ENCODE results near the gene ABCC3. TPM values are rescaled to one million over a fixed set of nuclear protein-coding genes. Genes with fewer than 3 reads are reported as not detected.
A peak's percentile ranks its signal among the peaks of the same experiment; 100 is the strongest.
"Not testable (repeated sequence)": the region's sequence is repeated elsewhere in the genome, so short reads cannot be mapped to it uniquely, and the experiment has no call there.

ABCC3 gene
- total RNA-seq, 1 donor from 2014 or later: 1.6 TPM

DNA sequence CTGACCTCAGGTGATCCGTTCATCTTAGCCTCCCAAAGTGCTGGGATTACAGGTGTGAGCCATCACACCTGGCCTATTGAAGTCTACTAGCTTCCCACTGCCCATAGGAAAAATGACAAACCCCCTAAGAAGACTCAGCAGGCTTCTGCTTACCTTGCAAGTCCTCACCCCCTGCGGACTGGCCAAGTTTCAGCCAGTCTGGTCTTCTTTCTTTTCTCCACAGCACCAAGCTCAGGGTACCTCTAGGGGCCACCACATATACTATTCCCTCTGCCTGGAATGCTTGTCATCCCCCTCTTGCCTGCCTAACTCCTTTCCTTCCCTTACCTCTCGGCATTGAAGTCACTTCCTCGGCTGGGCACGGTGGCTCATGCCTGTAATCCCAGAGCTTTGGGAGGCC lies 31.2 kb downstream of the ABCC3 start:
- no peak for DNase-seq (ENCODE audit: low read depth)

DNA sequence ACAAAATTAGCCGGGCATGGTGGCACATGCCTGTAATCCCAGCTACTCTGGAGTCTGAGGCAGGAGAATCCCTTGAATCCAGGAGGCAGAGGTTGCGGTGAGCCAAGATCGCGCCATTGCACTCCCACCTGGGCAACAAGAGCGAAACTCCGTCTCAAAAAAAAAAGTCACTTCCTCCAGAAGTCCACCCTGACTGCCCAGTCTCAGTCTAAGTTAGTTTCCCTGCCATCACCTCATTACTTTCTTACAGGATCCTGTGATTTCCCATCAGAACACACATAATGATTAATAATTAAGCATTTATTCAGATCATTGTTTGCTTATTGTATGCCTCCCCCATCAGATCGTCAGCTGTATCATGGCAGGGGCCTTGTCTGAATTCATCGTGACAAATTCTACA lies 31.6 kb downstream of the ABCC3 start:
- DNase-seq (ENCODE audit: low read depth): no peak

DNA sequence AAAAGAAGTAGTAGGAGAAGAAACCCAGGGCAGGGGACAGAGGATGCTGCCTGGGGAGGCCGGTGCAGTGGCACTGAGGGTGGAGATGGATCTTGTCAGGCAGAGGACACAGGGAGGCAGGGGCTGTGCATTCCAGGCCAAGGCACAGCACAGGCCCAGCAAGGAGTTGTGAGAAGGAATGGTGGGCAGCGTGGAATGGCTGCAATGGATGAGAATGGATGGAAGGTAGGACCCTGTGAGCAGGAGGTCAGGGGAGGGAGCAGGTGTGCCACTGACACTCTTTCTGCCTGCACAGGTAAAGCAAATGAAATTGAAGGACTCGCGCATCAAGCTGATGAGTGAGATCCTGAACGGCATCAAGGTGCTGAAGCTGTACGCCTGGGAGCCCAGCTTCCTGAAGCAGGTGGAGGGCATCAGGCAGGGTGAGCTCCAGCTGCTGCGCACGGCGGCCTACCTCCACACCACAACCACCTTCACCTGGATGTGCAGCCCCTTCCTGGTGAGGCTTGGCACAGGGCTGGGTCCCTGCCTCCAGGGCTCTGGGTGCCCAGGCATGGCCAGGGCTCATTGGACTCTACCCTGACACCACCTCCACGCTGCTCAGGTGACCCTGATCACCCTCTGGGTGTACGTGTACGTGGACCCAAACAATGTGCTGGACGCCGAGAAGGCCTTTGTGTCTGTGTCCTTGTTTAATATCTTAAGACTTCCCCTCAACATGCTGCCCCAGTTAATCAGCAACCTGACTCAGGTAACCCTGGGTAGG lies 32.8 kb downstream of the ABCC3 start:
- no peak for DNase-seq (ENCODE audit: low read depth)

DNA sequence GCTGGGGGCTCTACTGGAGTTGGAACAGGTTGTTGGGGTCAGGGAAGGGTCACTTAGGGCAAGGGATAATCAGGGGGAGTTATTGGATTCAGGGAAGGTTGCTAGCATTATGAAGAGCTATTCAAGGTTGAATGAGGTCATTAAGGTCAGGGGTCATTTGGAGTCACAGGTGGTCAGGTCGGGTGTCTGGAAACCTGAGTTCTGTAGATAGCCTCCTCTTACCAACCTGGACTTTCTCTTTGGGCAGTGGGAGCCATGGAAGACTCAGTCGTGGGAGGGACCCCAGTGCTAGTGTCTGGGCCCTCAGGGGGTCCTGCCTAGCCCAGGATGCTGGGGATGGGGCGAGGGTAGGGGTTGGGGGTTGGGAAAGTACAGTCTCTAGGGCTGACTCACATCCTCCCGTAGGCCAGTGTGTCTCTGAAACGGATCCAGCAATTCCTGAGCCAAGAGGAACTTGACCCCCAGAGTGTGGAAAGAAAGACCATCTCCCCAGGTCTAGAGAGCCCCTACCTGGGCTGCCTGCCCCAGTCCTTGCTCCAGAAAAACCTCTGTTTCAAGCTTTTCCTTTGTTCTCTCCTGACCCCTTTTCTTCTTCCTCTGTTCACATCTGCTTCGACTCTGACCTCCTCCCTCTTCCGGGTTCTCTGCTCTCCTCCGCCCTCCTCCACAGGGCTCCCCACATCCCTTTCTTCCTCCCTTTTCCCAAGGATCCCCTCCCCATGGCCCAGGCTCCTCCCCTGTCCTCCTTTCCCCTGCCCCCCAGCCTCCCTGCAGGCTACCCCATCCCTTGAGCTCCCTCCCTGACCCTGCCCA lies 33.5 kb downstream of the ABCC3 start:
- no peak for DNase-seq (ENCODE audit: low read depth)

DNA sequence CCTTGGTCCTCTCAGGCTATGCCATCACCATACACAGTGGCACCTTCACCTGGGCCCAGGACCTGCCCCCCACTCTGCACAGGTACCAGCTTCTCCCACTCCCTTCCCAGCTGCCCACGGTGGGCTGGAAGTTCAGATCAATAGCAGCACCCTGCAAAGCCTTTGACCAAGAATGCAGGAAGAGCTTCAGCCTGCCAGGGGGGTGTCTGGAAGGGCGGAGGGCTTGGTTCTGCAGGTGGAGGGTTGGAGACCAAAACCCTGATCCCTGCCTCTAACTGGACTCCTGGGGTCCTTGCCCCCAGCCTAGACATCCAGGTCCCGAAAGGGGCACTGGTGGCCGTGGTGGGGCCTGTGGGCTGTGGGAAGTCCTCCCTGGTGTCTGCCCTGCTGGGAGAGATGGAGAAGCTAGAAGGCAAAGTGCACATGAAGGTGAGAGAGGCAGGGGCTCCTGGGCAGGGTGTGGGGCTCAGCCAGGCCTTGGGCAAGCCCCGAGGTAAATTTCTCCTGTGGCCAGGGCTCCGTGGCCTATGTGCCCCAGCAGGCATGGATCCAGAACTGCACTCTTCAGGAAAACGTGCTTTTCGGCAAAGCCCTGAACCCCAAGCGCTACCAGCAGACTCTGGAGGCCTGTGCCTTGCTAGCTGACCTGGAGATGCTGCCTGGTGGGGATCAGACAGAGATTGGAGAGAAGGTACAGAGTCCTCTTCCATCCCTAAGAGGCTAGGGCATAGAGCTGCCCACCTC lies 34.3 kb downstream of the ABCC3 start:
- no peak for DNase-seq (ENCODE audit: low read depth)

DNA sequence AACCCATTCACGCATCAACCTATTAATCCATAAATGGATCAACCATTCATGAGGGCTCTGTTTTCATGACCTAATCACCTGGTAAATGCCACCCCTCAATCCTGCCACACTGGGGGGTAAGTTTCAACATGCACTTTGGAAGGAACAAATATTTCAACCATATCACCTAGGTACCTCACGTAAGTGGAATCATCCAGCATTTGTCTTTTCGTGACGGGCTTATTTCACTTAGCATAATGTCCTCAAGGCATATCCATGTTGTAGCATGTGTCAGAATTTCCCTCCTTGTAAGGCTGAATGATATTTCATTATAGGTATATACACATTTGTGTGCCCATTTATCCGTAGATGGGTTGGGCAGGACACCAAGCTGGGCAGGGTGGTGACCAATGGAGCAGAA lies 37.4 kb downstream of the ABCC3 start:
- DNase-seq (ENCODE audit: low read depth): no peak

DNA sequence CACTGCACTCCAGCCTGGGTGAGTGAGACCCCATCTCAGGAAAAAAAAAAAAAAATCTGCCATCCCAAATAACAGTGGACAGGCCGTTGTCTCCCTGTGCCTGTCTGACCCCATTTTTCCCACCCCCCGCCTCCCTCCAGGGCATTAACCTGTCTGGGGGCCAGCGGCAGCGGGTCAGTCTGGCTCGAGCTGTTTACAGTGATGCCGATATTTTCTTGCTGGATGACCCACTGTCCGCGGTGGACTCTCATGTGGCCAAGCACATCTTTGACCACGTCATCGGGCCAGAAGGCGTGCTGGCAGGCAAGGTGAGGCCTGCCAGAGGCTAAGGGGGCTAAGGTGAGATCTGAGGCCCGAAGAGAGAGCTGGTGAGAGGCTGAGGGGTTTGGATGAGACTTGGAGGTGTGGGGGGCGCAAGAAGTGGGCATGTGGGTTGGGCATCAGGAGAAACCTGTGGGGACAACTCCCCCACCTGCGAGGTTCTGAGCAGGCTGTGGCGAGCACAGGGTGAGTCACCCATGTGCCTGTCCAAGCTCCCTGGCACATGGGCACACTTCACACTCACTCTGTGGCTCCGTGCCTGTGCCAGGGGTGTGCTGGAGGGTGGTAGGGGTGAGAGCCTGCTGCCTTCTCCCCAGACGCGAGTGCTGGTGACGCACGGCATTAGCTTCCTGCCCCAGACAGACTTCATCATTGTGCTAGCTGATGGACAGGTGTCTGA lies 38.3 kb downstream of the ABCC3 start:
- no peak for DNase-seq (ENCODE audit: low read depth)

DNA sequence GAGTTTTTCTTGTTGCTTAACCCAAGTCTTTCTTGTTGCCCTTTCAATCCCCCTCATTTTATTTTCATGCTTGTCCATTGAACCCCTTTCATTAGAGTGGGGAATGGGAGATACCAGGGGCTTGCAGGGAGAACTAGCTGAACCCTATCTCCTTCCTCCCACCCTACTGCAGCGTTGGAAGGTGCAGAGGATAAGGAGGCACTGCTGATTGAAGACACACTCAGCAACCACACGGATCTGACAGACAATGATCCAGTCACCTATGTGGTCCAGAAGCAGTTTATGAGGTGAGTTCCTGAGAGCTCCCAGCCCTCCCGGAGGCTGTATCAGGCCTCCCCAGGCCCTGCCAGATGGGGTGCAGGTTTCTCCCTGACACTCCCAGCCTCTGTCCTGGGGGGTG lies 40.5 kb downstream of the ABCC3 start:
- DNase-seq (ENCODE audit: low read depth): no peak

DNA sequence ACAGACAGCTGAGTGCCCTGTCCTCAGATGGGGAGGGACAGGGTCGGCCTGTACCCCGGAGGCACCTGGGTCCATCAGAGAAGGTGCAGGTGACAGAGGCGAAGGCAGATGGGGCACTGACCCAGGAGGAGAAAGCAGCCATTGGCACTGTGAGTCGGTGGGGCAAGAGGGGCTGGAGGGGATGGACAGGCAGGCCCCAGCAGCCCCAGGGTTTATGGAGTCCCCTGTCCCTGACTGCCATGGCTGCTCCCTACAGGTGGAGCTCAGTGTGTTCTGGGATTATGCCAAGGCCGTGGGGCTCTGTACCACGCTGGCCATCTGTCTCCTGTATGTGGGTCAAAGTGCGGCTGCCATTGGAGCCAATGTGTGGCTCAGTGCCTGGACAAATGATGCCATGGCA lies 40.9 kb downstream of the ABCC3 start:
- DNase-seq (ENCODE audit: low read depth): peak; percentile 24

DNA sequence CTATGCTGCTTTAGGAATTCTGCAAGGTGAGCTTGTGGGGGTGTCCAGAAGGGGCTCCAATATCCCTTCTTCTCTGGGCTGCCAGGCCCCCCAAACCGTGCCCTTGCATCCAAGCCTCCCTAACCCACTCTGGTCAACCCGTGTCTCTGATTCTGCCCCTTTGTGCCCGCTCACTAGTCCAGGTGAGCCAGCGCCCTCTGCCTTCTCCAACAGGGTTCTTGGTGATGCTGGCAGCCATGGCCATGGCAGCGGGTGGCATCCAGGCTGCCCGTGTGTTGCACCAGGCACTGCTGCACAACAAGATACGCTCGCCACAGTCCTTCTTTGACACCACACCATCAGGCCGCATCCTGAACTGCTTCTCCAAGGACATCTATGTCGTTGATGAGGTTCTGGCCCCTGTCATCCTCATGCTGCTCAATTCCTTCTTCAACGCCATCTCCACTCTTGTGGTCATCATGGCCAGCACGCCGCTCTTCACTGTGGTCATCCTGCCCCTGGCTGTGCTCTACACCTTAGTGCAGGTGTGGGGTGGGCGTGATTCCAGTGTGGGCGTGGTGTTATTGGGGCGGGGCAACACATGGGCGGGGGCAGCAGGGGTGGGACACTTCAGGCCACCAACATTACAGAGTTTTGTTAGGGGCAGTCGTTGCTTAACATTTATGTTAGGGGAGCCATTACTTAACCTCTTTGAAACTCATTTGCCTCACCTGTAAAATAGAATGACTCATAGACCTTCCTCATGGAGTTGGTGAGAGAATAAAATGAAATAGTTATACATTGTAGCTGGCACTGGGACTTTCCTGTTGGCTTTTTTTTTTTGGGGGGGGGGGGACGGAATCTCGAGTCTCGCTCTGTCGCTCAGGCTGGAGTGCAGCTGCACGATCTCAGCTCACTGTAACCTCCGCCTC lies 41.6 kb downstream of the ABCC3 start:
- no peak for DNase-seq (ENCODE audit: low read depth)

DNA sequence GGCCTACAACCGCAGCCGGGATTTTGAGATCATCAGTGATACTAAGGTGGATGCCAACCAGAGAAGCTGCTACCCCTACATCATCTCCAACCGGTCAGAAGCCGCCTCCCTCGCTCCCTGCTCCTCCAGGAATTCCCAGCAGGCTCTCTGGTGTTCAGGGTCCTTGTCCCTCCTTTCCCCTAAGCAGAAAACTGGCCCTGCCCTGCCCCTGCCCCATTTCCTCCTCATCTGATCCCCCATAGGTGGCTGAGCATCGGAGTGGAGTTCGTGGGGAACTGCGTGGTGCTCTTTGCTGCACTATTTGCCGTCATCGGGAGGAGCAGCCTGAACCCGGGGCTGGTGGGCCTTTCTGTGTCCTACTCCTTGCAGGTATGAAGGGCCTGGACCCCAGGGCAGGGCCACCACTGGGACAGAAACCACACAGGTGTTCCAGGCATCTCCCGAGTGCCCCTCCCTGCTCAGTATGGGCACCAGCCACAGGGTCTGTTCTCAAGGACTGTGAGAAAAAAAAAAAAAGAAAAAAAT lies 43.2 kb downstream of the ABCC3 start:
- DNase-seq (ENCODE audit: low read depth): no peak

DNA sequence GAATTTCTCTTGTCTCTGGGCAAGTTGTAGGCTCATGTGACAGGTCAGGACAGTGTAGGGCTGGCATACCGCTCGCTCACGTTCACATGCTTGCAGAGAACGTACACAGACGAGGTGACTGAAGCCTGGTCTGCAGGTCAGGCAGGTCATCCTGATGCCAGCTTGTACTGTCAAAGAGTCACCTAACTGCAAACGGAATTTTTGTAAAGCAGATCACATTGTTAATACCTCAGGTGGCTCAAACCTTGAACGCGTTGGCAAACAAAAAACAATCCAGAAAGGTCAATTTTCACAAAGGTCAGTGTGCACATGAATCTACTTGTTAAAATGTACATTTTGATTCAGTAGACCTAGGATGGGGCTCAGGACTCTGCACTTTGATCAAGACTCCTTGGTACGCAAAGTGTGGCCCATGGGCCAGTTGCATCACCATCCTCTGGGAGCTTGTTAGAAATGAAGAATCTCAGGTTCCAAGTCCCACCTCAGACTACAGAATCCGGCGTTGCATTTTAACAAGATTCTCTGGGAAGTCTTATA lies 44.4 kb downstream of the ABCC3 start:
- no peak for DNase-seq (ENCODE audit: low read depth)

DNA sequence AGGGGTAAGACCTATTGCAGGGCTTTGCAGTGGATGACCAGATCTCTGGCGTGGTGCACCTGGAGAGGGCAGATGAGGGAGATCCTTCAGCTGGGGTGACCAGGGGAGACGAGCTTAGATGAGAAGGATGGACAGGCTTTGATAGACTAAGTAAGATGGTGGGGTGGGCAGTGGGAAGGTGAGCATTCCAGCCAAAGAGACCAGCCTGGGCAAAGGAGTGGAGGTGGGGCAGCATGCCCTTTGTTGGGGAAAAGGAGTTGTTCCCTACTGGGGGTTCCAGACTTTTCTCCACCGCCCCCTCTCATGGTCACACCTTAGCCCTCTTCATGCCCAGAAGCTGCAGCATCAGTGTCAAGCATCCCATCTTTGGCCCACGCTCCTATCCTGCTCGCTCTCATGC lies 45.4 kb downstream of the ABCC3 start:
- DNase-seq (ENCODE audit: low read depth): no peak

DNA sequence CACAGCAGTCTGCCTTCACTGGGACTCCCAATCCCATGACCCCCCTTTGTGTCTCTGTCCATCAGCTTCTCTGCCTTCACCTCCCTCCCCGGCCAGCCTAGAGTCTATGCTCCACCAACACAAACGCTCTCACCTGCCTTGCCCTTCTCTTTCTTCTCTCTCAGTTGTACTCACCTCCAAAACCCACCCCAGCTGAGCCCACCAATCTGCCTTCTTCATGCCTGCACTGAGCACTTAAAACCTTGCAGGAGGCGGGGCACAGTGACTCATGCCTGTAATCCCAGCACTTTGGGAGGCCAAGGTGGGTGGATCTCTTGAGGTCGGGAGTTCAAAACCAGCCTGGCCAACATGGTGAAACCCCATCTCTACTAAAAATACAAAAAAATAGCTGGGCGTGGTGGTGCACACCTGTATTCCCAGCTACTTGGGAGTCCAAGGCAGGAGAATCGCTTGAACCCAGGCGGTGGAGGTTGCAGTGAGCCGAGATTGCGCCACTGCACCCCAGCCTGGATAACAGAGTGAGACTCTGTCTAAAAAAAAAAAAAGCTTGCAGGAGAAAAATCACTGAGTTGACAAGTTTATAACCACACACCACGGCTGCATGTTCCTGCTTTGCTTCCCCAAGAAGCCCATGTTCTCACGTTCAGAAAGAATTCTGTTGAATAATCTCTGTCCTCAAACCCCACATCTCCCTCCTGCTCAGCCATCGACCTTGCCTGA lies 46.0 kb downstream of the ABCC3 start:
- DNase-seq (ENCODE audit: low read depth): not testable (repeated sequence)

DNA sequence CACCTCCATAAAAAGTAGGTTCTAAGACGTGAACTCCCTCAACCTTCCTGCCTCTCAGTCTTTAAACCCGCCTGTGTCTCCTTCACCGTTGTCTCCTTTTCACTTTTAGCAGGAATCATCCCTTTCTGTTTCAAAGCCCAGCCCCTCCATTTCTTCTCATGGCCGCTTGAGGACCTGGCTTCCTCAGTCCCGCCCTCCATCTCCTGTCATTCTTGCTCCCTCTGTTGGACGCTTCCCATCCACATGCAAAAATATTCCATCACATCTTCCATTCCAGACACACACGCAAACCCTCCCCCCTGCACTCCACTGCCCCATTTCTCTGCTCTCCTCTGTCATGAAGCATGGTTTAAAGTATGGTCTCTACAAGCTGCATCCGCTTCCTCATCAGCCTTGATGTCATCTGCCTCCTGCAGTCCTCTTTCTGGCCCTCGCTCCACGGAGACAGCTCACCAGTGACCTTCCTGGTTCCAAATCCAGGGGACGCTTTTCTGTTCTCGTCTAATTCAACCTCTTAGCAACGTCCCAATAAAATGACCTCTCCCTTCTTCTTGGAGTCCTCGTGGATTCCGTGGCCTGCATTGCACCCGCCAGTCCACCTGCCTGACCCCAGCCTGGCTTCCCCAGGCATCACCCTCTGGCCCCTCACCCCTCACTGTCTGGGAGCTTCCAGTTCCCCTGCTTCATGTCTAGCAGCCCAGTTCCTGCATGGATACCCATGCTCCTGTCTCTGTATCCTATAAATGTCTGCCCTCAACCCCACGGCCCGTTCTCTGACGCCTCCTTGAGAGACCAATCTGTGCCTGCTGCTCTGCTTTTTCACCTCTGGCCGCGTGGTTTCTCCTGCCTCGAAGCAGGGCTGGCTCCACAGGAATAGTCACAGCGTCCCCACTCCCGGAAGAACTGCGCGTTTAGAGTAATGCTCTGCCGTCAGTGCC lies 46.9 kb downstream of the ABCC3 start:
- DNase-seq (ENCODE audit: low read depth): peak; percentile 79

DNA sequence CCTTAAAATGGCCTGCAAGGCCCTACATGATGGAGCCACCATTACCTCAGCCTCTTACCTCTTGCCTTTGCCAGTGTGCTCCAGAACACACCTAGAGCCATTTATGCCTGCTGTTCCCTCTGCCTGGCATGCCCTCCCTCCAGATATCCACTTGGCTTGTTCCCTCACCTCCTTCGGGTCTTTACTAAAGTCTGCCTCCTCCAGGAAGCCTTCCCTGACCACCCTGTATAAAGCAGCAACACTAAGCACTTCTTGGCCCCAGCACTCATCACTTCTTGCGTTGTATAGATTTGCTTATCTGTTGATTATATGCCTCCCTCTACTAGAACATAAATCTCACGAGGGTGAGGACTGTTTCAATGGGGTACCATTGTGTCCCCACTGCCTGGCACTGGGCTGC lies 47.8 kb downstream of the ABCC3 start:
- DNase-seq (ENCODE audit: low read depth): no peak

DNA sequence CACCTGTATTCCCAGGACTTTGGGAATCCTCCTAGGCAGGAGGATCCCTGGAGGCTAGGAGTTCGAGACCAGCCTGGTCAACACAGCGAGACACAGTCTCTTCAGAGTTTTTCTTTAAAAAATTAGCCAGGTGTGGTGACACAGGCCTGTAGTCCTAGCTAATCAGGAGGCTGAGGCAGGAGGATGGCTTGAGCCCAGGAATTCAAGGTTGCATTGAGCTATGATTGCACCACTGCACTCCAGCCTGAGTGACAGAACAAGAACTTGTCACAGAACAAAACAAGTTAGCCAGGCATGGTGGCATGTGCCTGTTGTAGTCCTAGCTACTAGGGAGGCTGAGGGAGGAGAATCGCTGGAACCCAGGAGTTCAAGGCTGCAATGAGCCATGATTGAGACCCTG lies 48.3 kb downstream of the ABCC3 start:
- no peak for DNase-seq (ENCODE audit: low read depth)

All from myocyte (in vitro differentiated cells).